ENCODE results near the gene TMEM212. TPM values are rescaled to one million over a fixed set of nuclear protein-coding genes. Genes with fewer than 3 reads are reported as not detected.
"Not testable (repeated sequence)": the region's sequence is repeated elsewhere in the genome, so short reads cannot be mapped to it uniquely, and the experiment has no call there.

The TMEM212 gene
- total RNA-seq, 1 donor from 2014 or later: not detected

DNA sequence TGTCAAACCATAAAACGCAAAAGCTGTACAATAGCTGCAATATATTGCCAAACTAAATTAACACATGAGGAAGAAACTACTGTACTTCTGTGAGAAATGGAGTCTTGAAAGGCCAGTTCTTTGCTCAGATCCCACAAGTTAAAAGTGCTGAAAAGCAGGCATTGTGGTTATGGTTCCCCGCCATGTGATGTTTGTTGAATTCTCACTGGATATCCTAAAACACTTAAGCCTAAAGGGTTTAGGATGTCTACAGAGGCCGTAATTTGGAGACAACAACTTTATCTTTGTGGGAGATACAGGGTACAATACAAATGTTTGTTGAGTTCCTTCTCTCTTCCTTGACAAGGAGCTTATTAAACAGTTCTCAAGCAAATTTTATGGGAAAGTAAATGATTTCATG, 53.2 kb downstream of the TMEM212 start:
- Mint-ChIP-seq H3K27ac (ENCODE audit: unreplicated experiment) (no peak overlapping the region), H3K9me3 (ENCODE audit: unreplicated experiment) (no peaks in the 10 kb centered on the region), H3K4me3 (ENCODE audit: unreplicated experiment) (no peak overlapping the region), H3K4me1 (ENCODE audit: unreplicated experiment) (peaks cover 11% of the 10 kb centered on the region), H3K36me3 (ENCODE audit: unreplicated experiment) (no peaks in the 10 kb centered on the region), H3K27me3 (ENCODE audit: unreplicated experiment) (peaks cover 3% of the 10 kb centered on the region)
- no peak for DNase-seq (ENCODE audit: extremely low spot score, unreplicated experiment)
- no peak for TF ChIP-seq CTCF (IDR thresholded peaks at IDR 0.05)

DNA sequence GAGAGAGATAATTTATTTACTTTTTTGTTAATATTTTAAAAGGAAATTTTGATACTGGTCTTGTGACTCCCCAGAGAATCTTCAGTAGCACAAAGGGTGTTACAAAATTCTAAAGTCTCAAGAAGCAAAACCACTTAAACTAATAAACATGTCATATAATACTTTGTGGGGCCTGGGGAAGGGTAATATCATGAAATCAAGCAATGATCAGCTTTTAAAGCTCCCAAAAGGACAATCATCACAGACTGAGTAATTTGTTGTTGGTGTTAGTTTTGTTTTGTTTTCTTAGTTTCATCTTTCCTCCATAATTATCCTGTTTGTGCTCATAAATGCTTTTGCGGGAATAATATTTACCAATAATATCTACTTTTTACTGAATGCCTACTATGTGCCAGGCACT, 55.0 kb downstream of the TMEM212 start:
- no peaks in the 10 kb centered on the region for H3K36me3 Mint-ChIP-seq (ENCODE audit: unreplicated experiment)
- no peak for TF ChIP-seq CTCF (IDR thresholded peaks at IDR 0.05)
- no peak overlapping the region for H3K4me3 Mint-ChIP-seq (ENCODE audit: unreplicated experiment)
- no peaks in the 10 kb centered on the region for H3K9me3 Mint-ChIP-seq (ENCODE audit: unreplicated experiment)
- H3K4me1 Mint-ChIP-seq (ENCODE audit: unreplicated experiment): peaks cover 9% of the 10 kb centered on the region
- no peaks in the 10 kb centered on the region for H3K27me3 Mint-ChIP-seq (ENCODE audit: unreplicated experiment)
- no peak for DNase-seq (ENCODE audit: extremely low spot score, unreplicated experiment)
- H3K27ac Mint-ChIP-seq (ENCODE audit: unreplicated experiment): no peak overlapping the region

DNA sequence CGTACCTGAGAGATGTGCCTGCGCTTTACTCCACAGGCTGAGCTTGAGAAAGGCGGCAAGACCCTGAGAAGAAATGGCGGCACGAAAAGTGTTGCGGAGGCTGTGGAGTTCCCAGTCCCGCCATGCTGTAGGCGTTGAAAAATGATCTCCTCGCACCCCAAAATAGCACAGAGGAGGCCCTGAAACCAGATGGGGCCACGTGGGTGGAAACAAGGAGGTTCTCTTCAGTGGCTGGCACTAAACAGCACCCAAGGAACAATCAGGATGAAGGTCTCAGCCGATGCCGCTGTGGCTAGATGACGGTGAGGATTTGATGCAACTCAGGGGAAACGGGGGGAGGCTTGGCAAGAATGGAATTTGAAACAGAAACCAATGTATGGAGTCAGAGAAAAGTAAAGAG, 57.3 kb downstream of the TMEM212 start:
- Mint-ChIP-seq H3K27me3 (ENCODE audit: unreplicated experiment) (no peaks in the 10 kb centered on the region), H3K9me3 (ENCODE audit: unreplicated experiment) (no peaks in the 10 kb centered on the region), H3K4me1 (ENCODE audit: unreplicated experiment) (peaks cover 15% of the 10 kb centered on the region), H3K4me3 (ENCODE audit: unreplicated experiment) (no peak overlapping the region), H3K27ac (ENCODE audit: unreplicated experiment) (no peak overlapping the region), H3K36me3 (ENCODE audit: unreplicated experiment) (no peaks in the 10 kb centered on the region)
- no peak for DNase-seq (ENCODE audit: extremely low spot score, unreplicated experiment)
- TF ChIP-seq CTCF (IDR thresholded peaks at IDR 0.05): no peak

- Mint-ChIP-seq H3K27me3 (ENCODE audit: unreplicated experiment) (no peaks in the 10 kb centered on the region), H3K4me1 (ENCODE audit: unreplicated experiment) (peaks cover 15% of the 10 kb centered on the region), H3K36me3 (ENCODE audit: unreplicated experiment) (no peaks in the 10 kb centered on the region), H3K9me3 (ENCODE audit: unreplicated experiment) (no peaks in the 10 kb centered on the region), H3K4me3 (ENCODE audit: unreplicated experiment) (no peak overlapping the region), H3K27ac (ENCODE audit: unreplicated experiment) (no peak overlapping the region)
- no peak for DNase-seq (ENCODE audit: extremely low spot score, unreplicated experiment)
- no peak for TF ChIP-seq CTCF (IDR thresholded peaks at IDR 0.05)
Observed at GRCh38 chr3:171901615-171902312, 58.6 kb downstream of the TMEM212 start.

DNA sequence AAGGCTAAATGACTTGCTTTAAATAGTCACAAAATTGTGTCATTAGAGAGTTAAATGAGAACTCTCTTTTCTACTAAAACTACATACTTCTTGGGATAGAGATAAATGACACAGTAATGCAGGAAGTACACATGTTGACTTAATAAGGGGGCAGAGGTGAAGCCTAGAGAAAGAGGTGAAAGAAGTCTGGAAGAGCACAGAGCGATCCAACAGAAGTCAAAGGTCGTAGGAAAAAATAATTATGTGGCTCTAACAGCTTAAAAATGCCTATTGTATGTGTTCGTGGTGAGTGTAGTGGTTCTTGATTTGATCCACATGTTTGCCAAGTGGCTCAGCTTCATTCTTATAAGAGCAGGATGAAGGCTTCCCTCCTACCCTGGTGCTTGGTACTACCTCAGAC, 61.7 kb downstream of the TMEM212 start:
- Mint-ChIP-seq H3K4me3 (ENCODE audit: unreplicated experiment) (no peak overlapping the region), H3K9me3 (ENCODE audit: unreplicated experiment) (peaks cover 5% of the 10 kb centered on the region), H3K27ac (ENCODE audit: unreplicated experiment) (no peak overlapping the region), H3K4me1 (ENCODE audit: unreplicated experiment) (peaks cover 7% of the 10 kb centered on the region), H3K27me3 (ENCODE audit: unreplicated experiment) (no peaks in the 10 kb centered on the region), H3K36me3 (ENCODE audit: unreplicated experiment) (no peaks in the 10 kb centered on the region)
- DNase-seq (ENCODE audit: extremely low spot score, unreplicated experiment): no peak
- no peak for TF ChIP-seq CTCF (IDR thresholded peaks at IDR 0.05)

- DNase-seq (ENCODE audit: extremely low spot score, unreplicated experiment); H3K36me3 Mint-ChIP-seq (ENCODE audit: unreplicated experiment); H3K27ac Mint-ChIP-seq (ENCODE audit: unreplicated experiment); H3K4me1 Mint-ChIP-seq (ENCODE audit: unreplicated experiment); H3K9me3 Mint-ChIP-seq (ENCODE audit: unreplicated experiment); H3K4me3 Mint-ChIP-seq (ENCODE audit: unreplicated experiment); H3K27me3 Mint-ChIP-seq (ENCODE audit: unreplicated experiment): not testable (repeated sequence)
Observed at GRCh38 chr3:171906503-171906902, 63.4 kb downstream of the TMEM212 start.
